Stimulated activated CD8-positive, alpha-beta memory T cell treated with anti-CD3 and anti-CD28 coated beads, Interleukin-15, amount 100 ng/mL, for 1 hour (primary cell): ENCODE measurements around the gene TNNT2.

ENCODE experiments used
- DNase-seq: peaks from one replicate; pipeline ENCODE4 v3.0.0-alpha.2; 2020; ENCODE audit warnings: low read depth

TNNT2 gene

GRCh38 chr1:201356701-201357100 is 20.8 kb downstream of the TNNT2 start:
- DNase-seq = no peak

- DNase-seq = no peak
These were observed 21.2 kb downstream of the TNNT2 start for GRCh38 chr1:201356236-201356635.

DNA sequence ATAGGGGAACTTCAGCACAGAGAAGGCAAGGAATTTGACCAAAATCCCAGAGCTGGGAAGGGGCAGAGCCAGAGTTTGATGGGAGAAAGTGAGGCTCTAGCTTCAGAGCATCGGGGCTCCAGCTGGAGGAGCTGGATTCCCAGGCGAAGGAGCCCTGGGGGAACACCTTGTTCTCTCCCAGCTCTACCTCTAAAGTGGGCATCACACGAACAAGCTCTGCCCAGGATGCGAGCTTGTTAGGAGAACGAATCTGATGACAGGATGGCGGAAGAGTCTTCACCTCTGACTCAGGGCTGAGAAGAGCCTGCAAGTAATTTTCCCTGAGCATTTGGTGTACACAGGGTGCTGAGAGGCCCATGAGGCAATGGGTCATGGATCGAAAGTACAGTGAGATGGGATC is 22.0 kb downstream of the TNNT2 start:
- no peak for DNase-seq

DNA sequence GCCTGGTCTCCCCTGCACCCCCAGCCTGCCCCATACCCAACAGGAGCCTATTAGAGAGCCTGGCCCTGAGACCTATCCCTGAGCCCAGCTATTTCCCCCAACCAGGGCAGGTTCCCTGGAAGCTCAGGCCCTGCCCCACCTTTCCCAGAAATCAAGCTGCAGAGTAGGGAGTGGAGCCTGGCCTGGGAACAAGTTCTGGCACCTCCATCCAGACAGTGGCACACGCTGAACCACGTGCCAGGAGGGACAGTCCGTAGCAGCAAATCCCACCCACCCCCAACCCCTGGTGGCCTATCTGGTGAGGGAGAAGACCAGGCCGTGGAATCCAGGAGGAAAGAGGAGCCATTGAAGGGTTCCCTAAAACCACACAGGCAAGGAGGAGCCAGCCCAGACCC is 22.6 kb downstream of the TNNT2 start:
- DNase-seq = no peak

- no peak for DNase-seq
These were observed 23.2 kb downstream of the TNNT2 start for GRCh38 chr1:201354151-201354900.

DNA sequence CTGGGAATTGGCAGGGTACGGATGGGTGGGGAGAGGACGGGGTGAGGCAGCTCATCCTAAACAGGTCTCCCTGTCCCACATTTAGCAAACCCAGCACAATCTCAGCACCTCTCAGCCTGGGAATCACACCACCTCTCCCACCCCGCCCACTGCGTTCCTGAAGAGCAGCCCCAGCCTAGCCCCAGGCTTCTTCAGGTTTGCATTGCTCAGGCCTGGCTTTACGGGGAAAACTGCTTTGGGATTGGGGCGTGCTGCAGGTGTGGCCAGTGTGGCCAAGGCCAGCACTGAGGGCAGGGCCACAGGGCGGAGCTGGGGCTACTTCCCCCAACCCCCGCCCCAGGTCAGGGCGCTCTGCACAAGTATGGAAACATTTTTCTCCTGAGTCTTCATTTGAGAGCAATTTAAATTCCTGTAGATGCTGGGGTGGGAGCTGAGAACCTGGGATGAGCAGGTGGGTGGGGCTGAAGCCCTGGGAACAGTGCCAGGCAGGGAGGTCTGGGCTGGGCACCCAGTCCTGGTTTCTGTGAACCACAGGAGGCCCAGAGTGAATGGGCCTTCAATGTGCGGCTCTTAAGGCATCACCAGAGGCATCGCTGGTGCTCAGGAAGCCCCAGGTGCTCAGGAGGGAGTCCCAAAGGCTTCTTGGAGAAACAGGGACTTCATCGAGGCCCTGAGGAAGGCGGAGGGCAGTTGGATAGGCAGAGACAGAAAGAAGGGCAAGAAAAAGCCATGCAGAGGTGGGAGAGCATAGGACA is 24.1 kb downstream of the TNNT2 start:
- no peak for DNase-seq

DNA sequence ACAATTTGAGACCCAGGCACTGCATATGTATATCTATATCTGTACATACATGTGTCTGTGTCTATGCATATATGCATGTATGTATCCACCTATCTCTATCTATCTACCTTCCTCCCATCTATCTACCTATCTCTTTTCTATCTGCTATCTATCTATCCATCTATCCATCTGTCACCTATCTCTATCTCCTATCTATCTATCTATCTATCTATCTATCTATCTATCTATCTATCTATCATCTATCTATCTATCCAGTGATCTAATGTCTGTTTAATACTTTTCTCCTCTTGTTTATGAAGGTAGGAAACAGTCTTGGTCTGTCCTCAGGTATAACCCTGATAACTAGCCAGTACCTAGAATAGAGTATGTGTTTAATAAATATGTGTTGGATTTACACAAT is 25.9 kb downstream of the TNNT2 start:
- DNase-seq = no peak

GRCh38 chr1:201350884-201351283 is 26.6 kb downstream of the TNNT2 start:
- no peak for DNase-seq

DNA sequence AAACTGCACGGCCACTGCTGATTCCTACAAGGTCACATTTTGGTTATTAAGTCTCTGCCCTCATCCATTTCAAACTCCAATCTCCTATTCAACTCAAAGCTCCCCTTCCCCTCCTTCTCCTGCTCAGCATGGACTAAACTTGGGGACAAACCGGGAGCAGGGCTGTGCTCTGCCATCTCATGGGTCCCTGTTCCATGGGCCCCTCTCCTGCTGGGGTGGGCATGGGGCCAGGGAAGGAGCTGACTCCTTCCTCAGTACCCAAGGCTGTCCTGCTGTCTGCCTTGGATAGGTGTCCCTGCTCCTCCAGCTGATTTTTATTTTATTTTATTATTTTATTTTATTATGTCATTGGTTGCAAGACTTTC is 27.1 kb downstream of the TNNT2 start:
- no peak for DNase-seq

DNA sequence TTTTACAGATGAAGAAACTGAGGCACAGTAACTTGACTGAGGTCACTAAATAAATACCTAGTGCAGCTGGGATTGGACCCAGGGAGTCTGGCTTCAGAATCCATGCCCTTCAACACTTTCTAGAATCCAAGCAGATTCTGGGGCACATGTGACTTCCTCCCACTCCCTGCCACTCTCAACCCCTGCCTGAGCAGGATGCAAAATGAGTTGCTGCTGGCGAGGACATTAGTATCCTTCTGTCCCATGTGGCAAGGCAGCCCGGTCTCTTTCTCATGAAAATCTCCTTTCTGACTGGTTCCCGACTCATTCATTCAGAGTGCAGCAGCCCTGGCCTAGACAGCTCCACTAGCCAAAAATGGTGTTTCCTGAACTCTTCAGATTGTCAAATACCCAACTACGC is 28.4 kb downstream of the TNNT2 start:
- DNase-seq = no peak

DNA sequence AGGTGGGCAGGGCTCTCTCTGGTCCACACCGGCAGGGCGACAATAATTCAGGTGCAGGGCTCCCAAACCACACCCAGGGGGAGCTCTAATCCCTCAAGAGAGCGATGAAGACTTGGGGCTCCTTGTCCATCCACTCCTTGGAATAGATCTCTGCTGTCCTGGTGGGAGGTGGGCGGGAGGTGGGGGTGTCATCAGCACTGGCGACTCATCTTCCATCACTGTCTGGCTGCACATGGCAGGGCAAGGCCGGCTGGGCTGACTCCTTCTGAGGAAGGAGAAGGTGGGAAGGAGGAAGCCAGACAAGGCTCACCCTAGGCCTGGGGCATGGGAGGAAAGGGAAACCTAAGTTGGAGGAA is 29.3 kb downstream of the TNNT2 start:
- no peak for DNase-seq

DNA sequence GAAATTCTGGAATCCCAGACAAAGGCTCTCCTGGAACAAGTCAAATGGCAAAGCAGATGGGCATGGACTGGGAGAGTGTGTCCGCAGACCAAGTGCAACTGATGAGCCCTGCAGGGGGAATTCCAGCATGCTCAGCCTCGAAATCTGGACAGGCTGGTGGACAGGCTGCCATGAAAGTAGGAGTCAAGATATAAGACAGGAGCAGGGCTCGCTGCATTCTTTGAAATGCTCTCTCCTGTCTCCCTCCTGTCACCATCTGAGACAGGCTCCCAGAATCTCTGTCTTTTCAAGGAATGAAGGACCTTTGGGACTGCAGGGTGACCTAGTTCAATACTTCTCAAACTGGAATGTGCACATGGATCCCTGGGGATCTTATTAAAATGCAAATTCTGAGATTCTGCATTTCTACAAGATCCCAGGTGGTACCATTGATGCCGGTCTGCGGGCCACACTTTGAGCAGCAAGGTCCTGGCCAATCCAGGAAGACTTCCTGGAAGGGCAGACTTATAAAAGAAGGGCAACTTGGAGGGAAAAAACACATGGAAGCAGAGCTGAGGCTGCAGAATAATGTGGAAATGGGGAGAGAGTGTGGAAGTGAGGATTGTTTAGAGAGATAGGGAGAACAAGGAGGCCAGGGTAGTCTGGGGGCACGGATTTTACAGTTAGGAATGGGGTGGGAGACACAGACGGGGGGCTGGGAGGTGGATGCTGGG is 29.8 kb downstream of the TNNT2 start:
- DNase-seq = no peak

- no peak for DNase-seq
These were observed 30.5 kb downstream of the TNNT2 start for GRCh38 chr1:201346987-201347386.

GRCh38 chr1:201346337-201346939 is 31.0 kb downstream of the TNNT2 start:
- DNase-seq = no peak

DNA sequence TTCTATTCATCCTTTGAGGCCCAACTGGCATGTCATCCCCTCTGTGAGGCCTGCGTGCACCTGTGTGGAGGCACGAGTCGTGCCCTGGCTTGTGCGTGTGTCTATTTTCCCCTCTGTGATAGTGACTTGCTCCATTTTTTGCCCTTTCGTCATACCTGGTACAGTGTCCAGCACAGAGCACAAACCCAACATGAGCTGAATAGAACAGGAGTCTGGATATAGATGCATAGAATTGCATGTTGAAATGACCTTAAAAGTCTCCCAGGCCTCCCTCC is 32.5 kb downstream of the TNNT2 start:
- DNase-seq = no peak

DNA sequence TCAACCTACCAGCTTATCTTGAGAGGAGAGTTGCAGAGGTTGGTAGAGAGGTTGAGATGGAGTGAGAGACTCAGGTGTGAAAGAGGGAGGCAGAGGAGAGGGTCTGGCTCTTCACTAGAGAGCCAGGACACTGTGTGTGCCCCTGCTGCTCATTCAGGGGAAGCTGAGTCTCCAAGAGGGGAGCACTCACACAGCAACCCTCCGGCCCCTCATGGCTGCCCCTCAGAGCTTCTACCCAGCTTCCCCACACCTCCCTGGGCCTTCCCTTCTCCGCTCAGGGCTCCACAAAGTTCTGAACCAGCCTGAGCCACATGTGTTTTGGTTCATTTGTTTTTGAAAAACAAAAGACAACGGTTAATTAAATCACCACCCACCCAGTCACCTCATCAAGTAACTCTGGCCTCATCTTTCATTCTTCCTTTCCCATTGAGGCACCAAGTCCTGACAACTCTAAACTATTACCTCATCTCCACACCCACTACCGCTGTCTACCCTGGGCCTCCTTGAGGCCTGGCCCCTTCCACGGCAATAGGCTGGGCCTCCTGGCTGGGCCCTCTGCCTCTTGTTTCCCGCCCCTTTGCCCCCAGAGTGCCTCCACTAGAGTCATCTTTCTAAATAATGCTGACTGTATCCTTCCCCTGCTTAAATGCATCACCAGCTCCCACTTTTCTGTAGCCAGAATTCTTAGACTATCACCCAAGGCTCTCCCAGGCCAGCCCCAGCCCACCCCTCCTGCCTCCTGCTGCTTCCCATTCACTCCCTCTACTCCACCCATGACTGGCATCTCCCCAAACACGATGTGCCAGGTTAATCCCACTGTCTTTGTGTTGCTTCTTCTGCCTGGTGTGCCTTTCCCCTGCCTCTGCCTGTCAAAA is 33.0 kb downstream of the TNNT2 start:
- DNase-seq = no peak

GRCh38 chr1:201341377-201341776 is 36.1 kb downstream of the TNNT2 start:
- no peak for DNase-seq

GRCh38 chr1:201336711-201337450 is 40.6 kb downstream of the TNNT2 start:
- no peak for DNase-seq

DNA sequence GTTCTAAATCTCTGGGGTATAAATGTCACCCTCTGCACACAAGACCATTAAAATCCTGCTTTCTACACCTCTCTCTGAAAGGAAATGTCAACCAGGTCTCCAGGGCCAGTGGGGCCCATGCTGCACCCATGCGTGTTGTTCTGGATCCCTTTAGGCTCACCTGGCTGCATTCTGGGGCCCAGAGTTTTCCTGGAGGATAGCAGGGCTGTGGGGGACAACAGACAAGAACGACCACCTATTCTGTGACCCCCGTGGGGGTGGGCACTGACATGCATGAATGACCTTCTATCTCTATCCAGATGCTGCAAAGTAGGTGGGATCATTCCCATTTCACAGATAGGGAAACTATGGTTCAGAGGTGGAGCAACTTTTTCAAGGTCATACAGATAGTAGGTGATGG is 41.6 kb downstream of the TNNT2 start:
- no peak for DNase-seq

DNA sequence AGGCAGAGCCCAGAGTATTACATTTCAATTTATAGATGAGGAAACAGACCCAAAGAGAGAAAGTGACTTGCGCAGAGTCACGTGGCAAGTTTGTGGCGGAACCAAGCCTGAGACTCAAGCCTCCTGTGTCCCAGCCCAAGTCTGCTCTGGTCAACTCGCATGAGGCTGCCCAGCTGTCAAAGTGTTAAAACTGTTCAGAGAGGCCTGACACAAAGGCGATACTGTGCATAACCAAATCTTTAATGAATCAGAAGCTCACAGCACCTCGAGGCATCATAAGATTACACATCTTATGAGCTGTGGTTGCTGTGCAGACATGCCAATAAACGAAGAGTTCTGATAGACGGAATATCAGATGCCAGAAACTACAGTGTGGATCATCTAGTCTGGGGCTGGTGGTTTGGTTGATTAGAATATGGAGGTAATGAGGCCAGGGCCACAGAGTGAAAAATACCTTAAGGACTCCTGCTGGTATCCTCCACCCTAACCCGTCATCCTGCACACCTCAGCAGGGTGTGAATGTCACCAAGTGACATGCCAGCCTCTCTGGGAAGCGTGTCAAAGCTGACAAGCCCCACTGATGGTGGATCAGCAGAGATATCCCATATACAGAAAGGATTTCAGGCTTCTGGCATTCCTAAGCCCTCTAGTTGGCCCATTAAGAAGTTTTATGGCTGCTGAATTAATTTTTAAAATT is 42.2 kb downstream of the TNNT2 start:
- no peak for DNase-seq
